H9 (cell line): ENCODE measurements around the gene FOLR3. TPM values are rescaled to one million over a fixed set of nuclear protein-coding genes. Genes with fewer than 3 reads are reported as not detected.

Experiments
- DNase-seq: peaks from one replicate; pipeline ENCODE4 v3.0.0-alpha.2; 2017
- H2AFZ ChIP-seq: one replicate; pipeline ENCODE4 v1.6.1; 2013; ENCODE audit warnings: mild to moderate bottlenecking, low read length, control low read depth, moderate library complexity
- H2AK5ac ChIP-seq: 2 replicates; pipeline ENCODE4 v1.6.1; 2013; ENCODE audit warnings: low read length, control low read depth, mixed read lengths; ENCODE audit not compliant: insufficient read length
- H2BK120ac ChIP-seq: one replicate; pipeline ENCODE4 v1.6.1; 2013; ENCODE audit warnings: low read depth, mild to moderate bottlenecking, low read length, control low read depth, inconsistent platforms; ENCODE audit not compliant: poor library complexity, severe bottlenecking
- H2BK12ac ChIP-seq: 2 replicates; pipeline ENCODE4 v1.6.1; 2013; ENCODE audit warnings: low read length, control low read depth, mixed read lengths, low read depth; ENCODE audit not compliant: insufficient read length
- H2BK15ac ChIP-seq: 2 replicates; pipeline ENCODE4 v1.6.1; 2013; ENCODE audit warnings: low read depth, low read length, control low read depth
- H2BK20ac ChIP-seq: one replicate; pipeline ENCODE4 v1.6.1; 2013; ENCODE audit warnings: low read depth, mild to moderate bottlenecking, low read length, control low read depth, inconsistent platforms; ENCODE audit not compliant: poor library complexity, severe bottlenecking
- H2BK5ac ChIP-seq: 2 replicates; pipeline ENCODE4 v1.6.1; 2013; ENCODE audit warnings: low read length, control low read depth, mixed read lengths; ENCODE audit not compliant: insufficient read length
- H3K14ac ChIP-seq: 2 replicates; pipeline ENCODE4 v1.6.1; 2013; ENCODE audit warnings: low read length, control low read depth; ENCODE audit not compliant: insufficient read depth
- H3K18ac ChIP-seq: 2 replicates; pipeline ENCODE4 v1.6.1; 2013; ENCODE audit warnings: low read depth, mild to moderate bottlenecking, mixed read lengths, low read length, control low read depth; ENCODE audit not compliant: insufficient read length
- H3K23ac ChIP-seq: 2 replicates; pipeline ENCODE4 v1.6.1; 2013; ENCODE audit warnings: low read length, control low read depth, mixed read lengths, low read depth; ENCODE audit not compliant: insufficient read length
- H3K23me2 ChIP-seq: 2 replicates; pipeline ENCODE4 v1.6.1; 2013; ENCODE audit warnings: low read depth, mild to moderate bottlenecking, mixed read lengths, low read length, control low read depth; ENCODE audit not compliant: insufficient read length, poor library complexity, severe bottlenecking
- H3K27ac ChIP-seq: 2 replicates; pipeline ENCODE4 v1.5.1; 2013; ENCODE audit warnings: low read length, control low read depth, mixed read lengths, low read depth; ENCODE audit not compliant: insufficient read length
- H3K27me3 ChIP-seq: 2 replicates; pipeline ENCODE4 v1.6.1; 2013; ENCODE audit warnings: low read length, control low read depth, inconsistent platforms; ENCODE audit not compliant: insufficient read depth
- H3K4ac ChIP-seq: 2 replicates; pipeline ENCODE4 v1.6.1; 2013; ENCODE audit warnings: low read depth, mild to moderate bottlenecking, control low read depth, inconsistent platforms, low read length, moderate library complexity
- H3K4me1 ChIP-seq: 2 replicates; pipeline ENCODE4 v1.6.1; 2013; ENCODE audit warnings: low read length, control low read depth, inconsistent platforms; ENCODE audit not compliant: insufficient read depth
- H3K4me2 ChIP-seq: 2 replicates; pipeline ENCODE4 v1.6.1; 2013; ENCODE audit warnings: low read length, control low read depth, mixed read lengths; ENCODE audit not compliant: insufficient read length, insufficient read depth
- H3K56ac ChIP-seq: 2 replicates; pipeline ENCODE4 v1.6.1; 2013; ENCODE audit warnings: low read depth, mild to moderate bottlenecking, mixed read lengths, low read length, control low read depth; ENCODE audit not compliant: insufficient read length
- H3K79me1 ChIP-seq: 2 replicates; pipeline ENCODE4 v1.6.1; 2013; ENCODE audit warnings: low read depth, mild to moderate bottlenecking, moderate library complexity, low read length, control low read depth, inconsistent platforms; ENCODE audit not compliant: insufficient read depth, poor library complexity, severe bottlenecking
- H3K79me2 ChIP-seq: 2 replicates; pipeline ENCODE4 v1.6.1; 2013; ENCODE audit warnings: low read length, control low read depth, inconsistent platforms; ENCODE audit not compliant: insufficient read depth
- H3K9ac ChIP-seq: 2 replicates; pipeline ENCODE4 v1.6.1; 2013; ENCODE audit warnings: low read length, control low read depth, mixed read lengths; ENCODE audit not compliant: insufficient read length; ENCODE audit errors: extremely low read depth
- H3K9me3 ChIP-seq: one replicate; pipeline ENCODE4 v1.6.1; 2013; ENCODE audit warnings: low read depth, low read length, inconsistent platforms; ENCODE audit not compliant: control insufficient read depth
- H3T11ph ChIP-seq: one replicate; pipeline ENCODE4 v1.6.1; 2013; ENCODE audit warnings: mild to moderate bottlenecking, low read length, control low read depth, inconsistent platforms
- H4K20me1 ChIP-seq: one replicate; pipeline ENCODE4 v1.6.1; 2013; ENCODE audit not compliant: control insufficient read depth, insufficient read length, insufficient read depth
- H4K5ac ChIP-seq: 2 replicates; pipeline ENCODE4 v1.6.1; 2013; ENCODE audit warnings: low read depth, mild to moderate bottlenecking, mixed read lengths, low read length, control low read depth; ENCODE audit not compliant: insufficient read length
- H4K8ac ChIP-seq: replicated peaks from 2 replicates; pipeline ENCODE4 v1.6.1; 2013; ENCODE audit warnings: low read length, control low read depth, mixed read lengths, low read depth; ENCODE audit not compliant: insufficient read length
- H4K91ac ChIP-seq: 2 replicates; pipeline ENCODE4 v1.6.1; 2013; ENCODE audit warnings: low read depth, mild to moderate bottlenecking, moderate library complexity, mixed read lengths, low read length, control low read depth; ENCODE audit not compliant: insufficient read length
- H3K27ac Mint-ChIP-seq, 3 experiments: 2 replicates in 2 of 3; 3 replicates in 1 of 3; pipeline ENCODE4 v1.8.0; 2020 to 2021; ENCODE audit warnings: mixed read lengths in 3 of 3, mild to moderate bottlenecking in 1 of 3, moderate library complexity in 1 of 3
- H3K27me3 Mint-ChIP-seq: 2 replicates; pipeline ENCODE4 v1.8.0; 2021; ENCODE audit warnings: low read depth, mild to moderate bottlenecking, moderate library complexity, mixed read lengths
- H3K36me3 Mint-ChIP-seq, 3 experiments: 2 replicates in 2 of 3; 3 replicates in 1 of 3; pipeline ENCODE4 v1.8.0; 2020 to 2021; ENCODE audit warnings: low read depth in 3 of 3, mixed read lengths in 3 of 3; ENCODE audit not compliant: insufficient read depth in 1 of 3
- H3K4me1 Mint-ChIP-seq, 2 experiments: 2 replicates each; pipeline ENCODE4 v1.8.0; 2020; ENCODE audit warnings: mixed read lengths in 2 of 2
- H3K4me3 Mint-ChIP-seq, 2 experiments: 2 replicates in 1 of 2; 3 replicates in 1 of 2; pipeline ENCODE4 v1.8.0; 2020 to 2021; ENCODE audit warnings: mild to moderate bottlenecking in 2 of 2, mixed read lengths in 2 of 2, moderate library complexity in 1 of 2
- H3K9me3 Mint-ChIP-seq, 2 experiments: 2 replicates in 1 of 2; 3 replicates in 1 of 2; pipeline ENCODE4 v1.8.0; 2020; ENCODE audit warnings: mild to moderate bottlenecking in 2 of 2, mixed read lengths in 2 of 2, moderate library complexity in 1 of 2
- WGBS: extraction: QIAGEN DNeasy Blood & Tissue Kit; methylation state at CpG from one replicate; pipeline ENCODE4 v1.1.7; 2013; ENCODE audit warnings: missing lambda C conversion rate, low lambda C conversion rate, mixed read lengths; ENCODE audit not compliant: insufficient read length; ENCODE audit errors: extremely low coverage; 5-methylcytosine and 5-hydroxymethylcytosine counted together
- total RNA-seq: library from RNA; stranded (reverse); gene quantifications from 2 replicates; pipeline ENCODE4 v1.2.1, GENCODE V29; 2021
- TF ChIP-seq, protein P1 (sequence below): fragments of 200-600 bp; sonication (generic); conservative IDR thresholded peaks from 3 replicates; pipeline ENCODE4 v1.8.0; 2021; ENCODE audit warnings: antibody characterized with exemption, mild to moderate bottlenecking

FOLR3 gene
- total RNA-seq, 1 experiment from 2014 or later: not detected

DNA sequence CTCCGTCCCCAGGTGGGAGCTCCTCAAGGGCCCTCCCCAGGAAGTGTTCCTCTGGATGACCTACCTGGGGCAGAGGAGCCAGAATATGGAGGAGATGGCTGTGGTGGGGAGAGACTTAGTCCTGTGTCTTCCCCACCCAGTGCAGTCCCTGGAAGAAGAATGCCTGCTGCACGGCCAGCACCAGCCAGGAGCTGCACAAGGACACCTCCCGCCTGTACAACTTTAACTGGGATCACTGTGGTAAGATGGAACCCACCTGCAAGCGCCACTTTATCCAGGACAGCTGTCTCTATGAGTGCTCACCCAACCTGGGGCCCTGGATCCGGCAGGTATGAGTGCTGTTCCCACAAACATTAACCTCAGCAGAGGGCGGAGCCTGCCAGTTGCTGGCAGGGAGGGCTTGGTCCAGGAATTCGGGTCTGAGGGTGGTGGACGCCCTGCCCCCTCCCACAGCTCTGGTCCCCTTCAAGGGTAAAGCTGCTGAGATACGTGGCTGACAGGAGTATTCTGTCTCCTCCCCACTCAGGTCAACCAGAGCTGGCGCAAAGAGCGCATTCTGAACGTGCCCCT is 3.4 kb downstream of the FOLR3 start:
- no CpG with 5 or more reads among the region's 12 CpGs for WGBS
- no peak overlapping the region for H2BK15ac ChIP-seq
- DNase-seq: no peak

More for the DNA sequence above, 3.4 kb downstream of the FOLR3 start:
- Mint-ChIP-seq H3K27ac (no peak overlapping the region; a peak in 1 of 7 replicates), H3K36me3 (no peaks in the 10 kb centered on the region), H3K4me1 (peaks cover 3 to 5% of the 10 kb centered on the region in 2 experiments; a peak in 3 of 4 replicates), H3K4me3 (no peak overlapping the region; a peak in 1 of 5 replicates), H3K9me3 (no peaks in the 10 kb centered on the region), H3K27me3 (peaks cover 11% of the 10 kb centered on the region)
- no peaks in the 10 kb centered on the region for H3K23me2 ChIP-seq
- no peak overlapping the region for H3K23ac ChIP-seq
- H3K4me2 ChIP-seq: no peak overlapping the region
- no peak overlapping the region for H3T11ph ChIP-seq
- H3K18ac ChIP-seq: no peak overlapping the region
- no peak overlapping the region for H4K5ac ChIP-seq
- H3K14ac ChIP-seq: no peak overlapping the region
- H3K79me1 ChIP-seq: no peaks in the 10 kb centered on the region
- no peak overlapping the region for H2AFZ ChIP-seq
- no peak overlapping the region for H4K91ac ChIP-seq
- no peak overlapping the region for H2AK5ac ChIP-seq
- H3K27ac ChIP-seq: no peak overlapping the region
- H2BK120ac ChIP-seq: no peak overlapping the region
- H2BK5ac ChIP-seq: no peak overlapping the region
- TF ChIP-seq, protein P1, sequence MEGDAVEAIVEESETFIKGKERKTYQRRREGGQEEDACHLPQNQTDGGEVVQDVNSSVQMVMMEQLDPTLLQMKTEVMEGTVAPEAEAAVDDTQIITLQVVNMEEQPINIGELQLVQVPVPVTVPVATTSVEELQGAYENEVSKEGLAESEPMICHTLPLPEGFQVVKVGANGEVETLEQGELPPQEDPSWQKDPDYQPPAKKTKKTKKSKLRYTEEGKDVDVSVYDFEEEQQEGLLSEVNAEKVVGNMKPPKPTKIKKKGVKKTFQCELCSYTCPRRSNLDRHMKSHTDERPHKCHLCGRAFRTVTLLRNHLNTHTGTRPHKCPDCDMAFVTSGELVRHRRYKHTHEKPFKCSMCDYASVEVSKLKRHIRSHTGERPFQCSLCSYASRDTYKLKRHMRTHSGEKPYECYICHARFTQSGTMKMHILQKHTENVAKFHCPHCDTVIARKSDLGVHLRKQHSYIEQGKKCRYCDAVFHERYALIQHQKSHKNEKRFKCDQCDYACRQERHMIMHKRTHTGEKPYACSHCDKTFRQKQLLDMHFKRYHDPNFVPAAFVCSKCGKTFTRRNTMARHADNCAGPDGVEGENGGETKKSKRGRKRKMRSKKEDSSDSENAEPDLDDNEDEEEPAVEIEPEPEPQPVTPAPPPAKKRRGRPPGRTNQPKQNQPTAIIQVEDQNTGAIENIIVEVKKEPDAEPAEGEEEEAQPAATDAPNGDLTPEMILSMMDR: no peak
- no peaks in the 10 kb centered on the region for H4K20me1 ChIP-seq
- H3K4ac ChIP-seq: no peak overlapping the region
- no peaks in the 10 kb centered on the region for H3K27me3 ChIP-seq
- no peaks in the 10 kb centered on the region for H3K79me2 ChIP-seq
- no peak overlapping the region for H2BK12ac ChIP-seq
- no peak overlapping the region for H3K9ac ChIP-seq
- H4K8ac ChIP-seq: no peak overlapping the region
- H3K9me3 ChIP-seq: no peaks in the 10 kb centered on the region
- no peaks in the 10 kb centered on the region; the same call in none of the 2 replicates for H3K4me1 ChIP-seq
- H2BK20ac ChIP-seq: no peak overlapping the region
- no peak overlapping the region for H3K56ac ChIP-seq
